CD14-positive monocyte (primary cell): ENCODE results near the gene WDR91. TPM values are rescaled to one million over a fixed set of nuclear protein-coding genes. Genes with fewer than 3 reads are reported as not detected.

Experiments
- DNase-seq, 3 donors: peaks; one replicate each; pipeline ENCODE4 v3.0.0-alpha.2; 2011 to 2022
- H2AFZ ChIP-seq: 2 replicates; pipeline ENCODE4 v1.6.0; 2012; ENCODE audit warnings: mild to moderate bottlenecking, low read depth, low read length, inconsistent platforms; ENCODE audit not compliant: insufficient read depth, poor library complexity, severe bottlenecking
- H3K27ac ChIP-seq, 2 donors: 1 replicate in 1 of 2; 2 replicates in 1 of 2; pipeline ENCODE4 v1.5.1; 2012 to 2013; ENCODE audit warnings: low read length in 2 of 2, control low read depth in 1 of 2, inconsistent platforms in 1 of 2, low read depth in 1 of 2, mild to moderate bottlenecking in 1 of 2
- H3K27me3 ChIP-seq, 2 donors: one replicate each; pipeline versions ENCODE4 v1.6.0 to v1.6.1; 2011 to 2013; ENCODE audit warnings: low read length in 2 of 2; ENCODE audit not compliant: control insufficient read depth in 2 of 2, insufficient read depth in 2 of 2
- H3K36me3 ChIP-seq, 2 donors: replicated peaks in 1 of 2; 1 replicate in 1 of 2; 2 replicates in 1 of 2; pipeline versions ENCODE4 v1.5.1 to v1.6.1; 2012 to 2013; ENCODE audit warnings: low read length in 2 of 2, control low read depth in 1 of 2, inconsistent platforms in 1 of 2, mild to moderate bottlenecking in 1 of 2; ENCODE audit not compliant: insufficient read depth in 2 of 2, control insufficient read depth in 1 of 2
- H3K4me1 ChIP-seq, 2 donors: 1 replicate in 1 of 2; 2 replicates in 1 of 2; pipeline versions ENCODE4 v1.5.1 to v1.6.1; 2012 to 2013; ENCODE audit warnings: low read length in 2 of 2, control low read depth in 1 of 2, inconsistent platforms in 1 of 2, mild to moderate bottlenecking in 1 of 2, moderate library complexity in 1 of 2; ENCODE audit not compliant: insufficient read depth in 2 of 2, control insufficient read depth in 1 of 2
- H3K4me2 ChIP-seq: replicated peaks from 2 replicates; pipeline ENCODE3; 2012; ENCODE audit warnings: low read length, moderate library complexity, mild to moderate bottlenecking; ENCODE audit not compliant: poor library complexity, severe bottlenecking; ENCODE audit errors: extremely low read depth
- H3K4me3 ChIP-seq, 3 experiments: fragments of 200-600 bp in 1 of 3; sonication (generic) in 1 of 3; replicated peaks in 1 of 3; 1 replicate in 2 of 3; 2 replicates in 1 of 3; pipeline ENCODE4 v1.5.1; 2011 to 2013; ENCODE audit warnings: low read length in 3 of 3, mild to moderate bottlenecking in 3 of 3, control low read depth in 2 of 3, low read depth in 2 of 3, inconsistent platforms in 1 of 3, moderate library complexity in 1 of 3
- H3K79me2 ChIP-seq: 2 replicates; pipeline ENCODE4 v1.6.0; 2012; ENCODE audit warnings: mild to moderate bottlenecking, control low read depth, inconsistent platforms, low read length, moderate library complexity; ENCODE audit not compliant: insufficient read depth
- H3K9ac ChIP-seq: 2 replicates; pipeline ENCODE4 v1.6.0; 2017; ENCODE audit warnings: low read length, mild to moderate bottlenecking; ENCODE audit not compliant: insufficient read depth, poor library complexity, severe bottlenecking
- H3K9me3 ChIP-seq, 2 donors: replicated peaks in 1 of 2; 1 replicate in 1 of 2; 2 replicates in 1 of 2; pipeline versions ENCODE4 v1.5.1 to v1.6.1; 2012 to 2013; ENCODE audit warnings: low read length in 2 of 2, control low read depth in 1 of 2; ENCODE audit not compliant: control insufficient read depth in 1 of 2, insufficient read depth in 1 of 2
- H4K20me1 ChIP-seq: 2 replicates; pipeline ENCODE4 v1.6.0; 2012; ENCODE audit warnings: mild to moderate bottlenecking, low read length, control low read depth, moderate library complexity; ENCODE audit not compliant: insufficient read depth
- H3K27ac Mint-ChIP-seq, 7 donors: one replicate each; pipeline ENCODE4 v1.8.0; 2020; ENCODE audit warnings: mild to moderate bottlenecking in 7 of 7, mixed read lengths in 7 of 7, moderate library complexity in 6 of 7, inconsistent platforms in 2 of 7
- H3K27me3 Mint-ChIP-seq, 3 donors: one replicate each; pipeline ENCODE4 v1.8.0; 2021 to 2022; ENCODE audit warnings: low read depth in 3 of 3, mild to moderate bottlenecking in 3 of 3, mixed read lengths in 3 of 3, moderate library complexity in 3 of 3, inconsistent platforms in 1 of 3
- H3K36me3 Mint-ChIP-seq, 2 donors: one replicate each; pipeline ENCODE4 v1.8.0; 2020; ENCODE audit warnings: mixed read lengths in 2 of 2, inconsistent platforms in 1 of 2, mild to moderate bottlenecking in 1 of 2
- H3K4me1 Mint-ChIP-seq: one replicate; pipeline ENCODE4 v1.8.0; 2020; ENCODE audit warnings: mild to moderate bottlenecking, mixed read lengths
- H3K4me3 Mint-ChIP-seq, 2 donors: one replicate each; pipeline ENCODE4 v1.8.0; 2020; ENCODE audit warnings: mild to moderate bottlenecking in 2 of 2, mixed read lengths in 2 of 2, moderate library complexity in 1 of 2
- H3K9me3 Mint-ChIP-seq, 7 donors: one replicate each; pipeline ENCODE4 v1.8.0; 2020 to 2022; ENCODE audit warnings: mixed read lengths in 7 of 7, mild to moderate bottlenecking in 6 of 7, moderate library complexity in 6 of 7, inconsistent platforms in 2 of 7
- CTCF ChIP-seq: fragments of 200-600 bp; IDR thresholded peaks from one replicate; pipeline ENCODE4 v1.8.0; 2022; ENCODE audit warnings: antibody characterized with exemption, mild to moderate bottlenecking
- WGBS: methylation state at CpG from one replicate; pipeline ENCODE4 v1.1.5; 2013; ENCODE audit warnings: missing lambda C conversion rate; ENCODE audit not compliant: insufficient coverage; 5-methylcytosine and 5-hydroxymethylcytosine counted together
- intact Hi-C, 2 donors: fragments of 100-400 bp; cut with micrococcal nuclease; formaldehyde crosslinking; loops; one replicate each; pipeline versions ENCODE4 v1.15.0 to v1.15.1; 2023
- polyA plus RNA-seq, 3 donors: library from polyadenylated mRNA; depleted of rRNA in 1 of 3; unstranded in 2 of 3; stranded (reverse) in 1 of 3; fragments of 300-500 nt in 2 of 3; fragments of >200 nt in 1 of 3; fragmentation: Illumina TruSeq in 2 of 3; gene quantifications; 1 replicate in 2 of 3; 2 replicates in 1 of 3; pipeline ENCODE4 v1.2.3, GENCODE V29; 2012 to 2021

Gene WDR91
- polyA plus RNA-seq, 3 donors = 2.5 to 35.0 (median 3.9) TPM

- Histone ChIP-seq H3K79me2 (no peaks in the 10 kb centered on the region), H3K9ac (no peak overlapping the region), H2AFZ (no peak overlapping the region), H3K36me3 (peaks cover 0 to 13% of the 10 kb centered on the region in 2 donors), H3K9me3 (peaks cover 23 to 28% of the 10 kb centered on the region in 2 donors), H3K27me3 (no peaks in the 10 kb centered on the region), H4K20me1 (no peaks in the 10 kb centered on the region), H3K4me2 (no peak overlapping the region), H3K4me1 (peaks cover 0 to under 1% of the 10 kb centered on the region in 2 donors), H3K4me3 (no peak overlapping the region), H3K27ac (no peak overlapping the region)
- WGBS = 94% methylated on average over 9 of the region's 9 CpGs
- intact Hi-C loops = no loop called here
- TF ChIP-seq CTCF = no peak
- peaks cover 0 to 2% (median under 1%) of the 10 kb centered on the region in 3 donors for H3K27me3 Mint-ChIP-seq
- no peak overlapping the region for H3K4me3 Mint-ChIP-seq
- H3K9me3 Mint-ChIP-seq = peaks cover 12 to 34% (median 27%) of the 10 kb centered on the region in 7 donors
- H3K36me3 Mint-ChIP-seq = peaks cover 11 to 13% of the 10 kb centered on the region in 2 donors
- H3K4me1 Mint-ChIP-seq = peaks cover under 1% of the 10 kb centered on the region
- no peak for DNase-seq
- H3K27ac Mint-ChIP-seq = no peak overlapping the region
Measured at GRCh38 chr7:135177028-135177696, 34.2 kb downstream of the WDR91 start.

GRCh38 chr7:135175931-135176330 is 35.4 kb downstream of the WDR91 start:
- Histone ChIP-seq H3K79me2 (no peaks in the 10 kb centered on the region), H3K4me1 (peaks cover 10 to 12% of the 10 kb centered on the region in 2 donors), H3K4me3 (no peak overlapping the region), H2AFZ (no peak overlapping the region), H3K9me3 (peaks cover 15% of the 10 kb centered on the region in 2 donors), H3K4me2 (no peak overlapping the region), H3K27ac (no peak overlapping the region), H3K27me3 (no peaks in the 10 kb centered on the region), H4K20me1 (no peaks in the 10 kb centered on the region), H3K36me3 (peaks cover 0 to 6% of the 10 kb centered on the region in 2 donors), H3K9ac (no peak overlapping the region)
- Mint-ChIP-seq H3K4me1 (peaks cover 11% of the 10 kb centered on the region), H3K36me3 (peaks cover 9% of the 10 kb centered on the region in 2 donors), H3K9me3 (peaks cover 2 to 21% (median 15%) of the 10 kb centered on the region in 7 donors), H3K4me3 (no peak overlapping the region), H3K27me3 (peaks cover 0 to 2% (median 1%) of the 10 kb centered on the region in 3 donors), H3K27ac (no peak overlapping the region)
- TF ChIP-seq CTCF = no peak
- intact Hi-C loops = no loop called here
- WGBS = 96% methylated on average over 5 of the region's 6 CpGs
- no peak for DNase-seq
